NAMALWA (cell line): ENCODE data around the gene PDAP1.
A peak's percentile ranks its signal among the peaks of the same experiment; 100 is the strongest.
"Not testable (repeated sequence)": the region's sequence is repeated elsewhere in the genome, so short reads cannot be mapped to it uniquely, and the experiment has no call there.

ENCODE experiments used
- DNase-seq: peaks from one replicate; pipeline ENCODE4 v3.0.0-alpha.2; 2015; ENCODE audit warnings: low spot score

The PDAP1 gene

GRCh38 chr7:99396418-99397296 lies 11.7 kb downstream of the PDAP1 start:
- no peak for DNase-seq

GRCh38 chr7:99395616-99396327 lies 12.6 kb downstream of the PDAP1 start:
- no peak for DNase-seq

- DNase-seq = no peak
These were observed 14.3 kb downstream of the PDAP1 start for GRCh38 chr7:99394188-99394502.

- DNase-seq = no peak
These were observed 14.8 kb downstream of the PDAP1 start for GRCh38 chr7:99393355-99394187.

GRCh38 chr7:99392659-99393354 lies 15.6 kb downstream of the PDAP1 start:
- no peak for DNase-seq

DNA sequence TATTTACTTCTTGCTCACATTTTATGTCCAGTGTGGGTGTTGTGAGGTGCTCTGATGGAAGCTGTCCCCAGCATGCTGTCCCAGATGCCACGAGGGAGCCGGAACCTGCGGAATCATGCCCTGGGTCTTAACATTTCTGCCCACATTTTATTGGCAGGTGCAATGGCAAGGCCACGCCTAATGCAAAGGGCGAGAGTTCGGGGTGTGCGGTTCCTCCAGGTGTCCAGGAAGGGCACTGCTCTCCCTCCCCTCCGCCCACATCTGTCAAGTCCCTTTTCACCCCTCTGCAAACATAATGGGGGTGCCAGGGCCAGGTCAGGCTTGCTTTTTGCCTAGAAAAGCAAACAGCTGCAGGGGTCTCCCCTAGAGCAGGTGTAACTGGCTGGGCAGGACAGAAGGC lies 16.4 kb downstream of the PDAP1 start:
- DNase-seq = no peak

GRCh38 chr7:99390941-99391602 lies 17.3 kb downstream of the PDAP1 start:
- no peak for DNase-seq

- DNase-seq = no peak
These were observed 18.6 kb downstream of the PDAP1 start for GRCh38 chr7:99389772-99390171.

GRCh38 chr7:99387912-99388311 lies 20.5 kb downstream of the PDAP1 start:
- no peak for DNase-seq

GRCh38 chr7:99387239-99387635 lies 21.2 kb downstream of the PDAP1 start:
- not testable (repeated sequence) for DNase-seq

- DNase-seq = peak; percentile 83
These were observed 21.7 kb downstream of the PDAP1 start for GRCh38 chr7:99386584-99387238.

DNA sequence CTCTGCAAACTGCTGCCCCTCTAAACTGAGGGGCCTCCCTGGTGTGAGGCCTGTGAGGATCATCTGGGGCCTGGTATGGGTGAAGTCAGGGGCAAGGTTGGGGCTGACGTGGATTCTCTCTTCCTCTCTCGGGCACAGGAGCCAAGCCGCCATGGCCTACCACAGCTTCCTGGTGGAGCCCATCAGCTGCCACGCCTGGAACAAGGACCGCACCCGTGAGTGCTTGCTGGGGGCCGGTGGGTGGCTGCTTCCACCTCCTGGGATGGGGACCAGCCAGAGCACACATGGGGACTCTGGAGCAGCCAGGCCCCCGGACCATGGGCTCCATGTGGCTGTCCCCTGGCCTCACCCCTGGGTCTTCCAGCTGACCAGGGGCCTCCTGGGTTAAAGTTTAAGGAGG lies 22.8 kb downstream of the PDAP1 start:
- DNase-seq = no peak

DNA sequence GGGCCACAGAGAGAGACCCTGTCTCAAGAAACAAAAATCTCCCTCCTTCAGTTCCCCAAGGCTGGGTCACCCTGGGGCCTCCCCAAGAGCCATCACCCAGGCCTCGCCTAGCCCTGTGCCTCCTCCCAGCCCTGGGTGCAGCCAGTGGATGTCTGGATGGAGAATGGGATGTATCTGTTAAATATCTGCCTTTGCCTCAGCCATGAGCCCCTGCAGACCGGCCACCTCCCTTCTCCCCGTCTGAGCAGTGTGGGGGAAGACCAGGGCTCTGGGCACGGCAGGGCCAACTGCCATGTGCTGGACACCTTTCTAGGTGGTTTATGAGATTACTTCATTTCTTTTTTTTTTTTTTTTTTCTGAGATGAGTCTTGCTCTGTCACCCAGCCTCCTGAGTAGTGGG lies 23.9 kb downstream of the PDAP1 start:
- DNase-seq = no peak

DNA sequence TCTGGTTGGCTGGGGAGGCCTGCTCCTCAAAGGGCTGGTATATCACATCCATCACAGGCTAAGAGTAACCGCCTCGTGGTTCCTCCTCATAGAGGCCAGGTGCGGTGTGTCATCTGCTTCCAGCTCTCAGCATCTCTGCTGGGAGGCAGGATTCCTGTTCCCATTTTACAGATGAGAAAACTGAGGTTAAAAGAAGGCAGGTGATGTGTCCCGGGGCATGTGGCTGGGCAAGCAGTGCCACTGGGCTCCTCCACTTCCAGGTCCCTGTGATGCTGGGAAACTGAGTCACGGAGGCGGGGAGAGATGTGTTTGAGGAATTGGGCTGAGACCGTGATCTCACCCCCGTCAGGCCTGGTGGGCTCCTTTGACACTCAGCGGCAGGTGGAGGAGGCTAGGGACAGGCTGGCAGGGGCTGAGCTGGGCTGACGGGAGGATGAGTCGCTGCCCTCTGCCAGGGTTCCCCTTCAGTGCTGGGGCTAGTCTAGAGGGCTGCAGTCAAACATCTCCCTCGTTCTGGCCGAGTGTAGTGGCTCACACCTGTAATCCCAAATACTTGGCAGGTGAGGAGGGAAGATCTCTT lies 24.5 kb downstream of the PDAP1 start:
- no peak for DNase-seq

DNA sequence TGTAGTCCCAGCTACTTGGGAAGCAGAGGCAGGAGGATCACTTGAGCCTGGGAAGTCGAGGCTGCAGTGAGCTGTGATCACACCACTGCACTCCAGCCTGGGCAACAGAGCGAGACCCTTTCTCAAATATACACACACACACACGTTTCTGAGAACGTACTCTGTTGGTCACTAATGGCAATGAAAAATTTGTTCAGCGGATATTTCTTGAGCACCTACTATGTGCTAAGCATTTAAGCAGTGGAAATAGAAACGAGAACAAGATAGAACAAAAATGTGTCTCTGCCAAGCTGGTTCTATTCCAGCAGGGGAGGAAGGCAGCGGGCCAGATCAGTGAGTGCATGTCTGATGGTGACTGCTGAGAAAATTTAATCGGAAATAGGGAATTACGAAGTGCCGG lies 25.2 kb downstream of the PDAP1 start:
- DNase-seq = no peak

DNA sequence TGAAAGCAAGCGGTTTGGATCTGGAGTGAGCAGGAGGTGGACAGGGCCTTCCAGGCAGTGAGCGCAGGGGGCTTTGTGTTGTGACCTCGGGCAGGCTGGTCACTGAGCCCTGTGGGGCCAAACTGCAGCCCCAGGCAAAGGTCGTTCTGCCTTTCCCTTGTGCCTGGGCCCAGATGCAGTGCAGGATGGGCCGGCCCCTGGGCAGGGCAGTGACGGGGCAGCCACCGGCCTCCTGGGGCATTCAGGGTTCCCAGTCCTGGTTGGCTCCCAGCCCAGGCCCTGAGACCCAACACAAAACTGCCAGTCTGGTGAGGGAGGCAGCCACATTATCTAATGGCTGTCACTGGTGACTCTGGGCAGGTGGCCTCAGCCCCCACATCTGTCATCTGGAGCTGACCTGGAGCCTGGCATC lies 26.7 kb downstream of the PDAP1 start:
- no peak for DNase-seq

GRCh38 chr7:99380823-99381663 lies 27.4 kb downstream of the PDAP1 start:
- peak; percentile 90 for DNase-seq

DNA sequence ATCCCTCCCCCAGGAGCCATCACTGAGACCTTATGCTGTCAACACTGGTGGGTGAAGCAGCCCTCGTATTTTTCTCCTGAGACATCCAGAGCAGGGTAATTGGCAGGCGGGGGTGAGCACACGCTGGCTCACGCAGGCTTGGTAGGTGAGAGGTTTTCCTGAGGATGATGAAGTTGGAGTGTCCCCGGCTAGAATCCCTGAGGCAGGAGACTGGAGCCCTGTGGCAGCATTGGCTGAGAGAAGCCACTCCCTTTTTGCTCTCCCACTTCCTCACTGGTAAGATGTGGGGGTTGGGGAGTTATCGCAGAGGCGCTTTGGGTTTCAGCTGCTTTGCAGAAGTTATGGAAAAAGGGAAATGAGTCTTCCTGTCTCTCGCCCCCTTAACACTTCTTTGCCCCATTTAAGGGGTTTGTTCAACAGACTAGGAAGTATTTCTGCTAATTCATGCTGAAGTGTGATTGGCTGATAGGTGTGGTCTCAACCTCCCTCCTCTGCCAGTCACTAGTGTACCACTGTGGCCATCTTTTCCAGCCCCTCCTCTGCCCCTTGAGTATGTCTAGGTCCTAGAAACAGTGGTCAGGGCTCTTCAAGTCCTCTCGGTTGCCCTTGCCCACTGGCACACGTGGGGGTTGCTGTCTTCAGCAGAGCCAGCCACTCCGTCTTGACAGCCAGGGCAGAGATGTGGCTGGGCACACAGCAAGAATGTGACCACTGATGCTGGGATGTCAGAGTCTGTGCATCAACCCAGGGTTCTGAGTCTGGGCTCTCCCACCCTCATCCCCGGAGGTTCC lies 28.2 kb downstream of the PDAP1 start:
- DNase-seq = peak; percentile 82

- not testable (repeated sequence) for DNase-seq
These were observed 28.7 kb downstream of the PDAP1 start for GRCh38 chr7:99379693-99380031.
